Right lobe of liver (tissue), 4 donors: ENCODE measurements around the gene CPD.

ENCODE experiments used
- POLR2A ChIP-seq: fragments of 450-650 bp; IDR thresholded peaks from one replicate; pipeline ENCODE4 v1.6.1; 2017; ENCODE audit warnings: antibody characterized with exemption, mild to moderate bottlenecking
- TF ChIP-seq, protein P1 (sequence below), 4 donors: fragments of 200-600 bp in 3 of 4; fragments of 450-650 bp in 1 of 4; IDR thresholded peaks; one replicate each; pipeline versions ENCODE4 v1.5.1 to v1.8.0; 2016 to 2022; ENCODE audit warnings: antibody characterized with exemption in 4 of 4, mild to moderate bottlenecking in 2 of 4
- donor health status: DM: no; HTN: no; CAD: no.
- donor health status: DM: no; HTN: no; CAD: no.
- donor health status: DM: no; HTN: yes; CAD: no.

DNA sequence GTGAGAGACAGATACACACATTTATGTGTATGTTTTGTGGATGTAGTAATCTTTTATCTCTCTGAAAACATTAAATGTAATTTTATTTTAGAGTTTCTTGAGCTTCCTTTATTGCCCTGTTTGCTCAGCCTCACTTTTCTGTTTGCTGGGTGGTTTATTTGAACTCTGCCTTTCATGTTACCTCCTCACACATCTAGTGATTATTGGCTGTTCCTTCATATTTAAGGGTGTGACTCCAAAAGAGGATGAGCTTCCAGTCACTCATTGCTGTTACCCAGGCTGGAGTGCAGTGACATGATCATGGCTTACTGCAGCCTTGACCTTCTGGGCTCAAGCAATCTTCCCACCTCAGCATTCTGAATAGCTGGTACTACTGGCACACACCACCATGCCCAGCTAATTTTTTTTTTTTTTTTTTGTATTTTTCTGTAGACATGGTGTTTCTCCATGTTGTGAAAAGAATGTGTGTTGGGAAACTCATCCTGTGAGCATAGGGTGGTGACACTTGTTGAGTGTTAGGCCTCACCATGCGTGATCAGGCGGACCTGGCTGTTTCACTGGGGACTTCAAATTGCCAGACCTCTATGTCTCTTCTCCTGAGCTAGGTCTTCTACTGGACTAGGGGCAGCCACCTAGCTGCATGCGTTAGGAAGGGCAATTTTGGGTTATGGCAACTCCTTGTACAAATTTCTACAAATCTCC, 136.3 kb downstream of the CPD start:
- TF ChIP-seq, protein P1, sequence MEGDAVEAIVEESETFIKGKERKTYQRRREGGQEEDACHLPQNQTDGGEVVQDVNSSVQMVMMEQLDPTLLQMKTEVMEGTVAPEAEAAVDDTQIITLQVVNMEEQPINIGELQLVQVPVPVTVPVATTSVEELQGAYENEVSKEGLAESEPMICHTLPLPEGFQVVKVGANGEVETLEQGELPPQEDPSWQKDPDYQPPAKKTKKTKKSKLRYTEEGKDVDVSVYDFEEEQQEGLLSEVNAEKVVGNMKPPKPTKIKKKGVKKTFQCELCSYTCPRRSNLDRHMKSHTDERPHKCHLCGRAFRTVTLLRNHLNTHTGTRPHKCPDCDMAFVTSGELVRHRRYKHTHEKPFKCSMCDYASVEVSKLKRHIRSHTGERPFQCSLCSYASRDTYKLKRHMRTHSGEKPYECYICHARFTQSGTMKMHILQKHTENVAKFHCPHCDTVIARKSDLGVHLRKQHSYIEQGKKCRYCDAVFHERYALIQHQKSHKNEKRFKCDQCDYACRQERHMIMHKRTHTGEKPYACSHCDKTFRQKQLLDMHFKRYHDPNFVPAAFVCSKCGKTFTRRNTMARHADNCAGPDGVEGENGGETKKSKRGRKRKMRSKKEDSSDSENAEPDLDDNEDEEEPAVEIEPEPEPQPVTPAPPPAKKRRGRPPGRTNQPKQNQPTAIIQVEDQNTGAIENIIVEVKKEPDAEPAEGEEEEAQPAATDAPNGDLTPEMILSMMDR (IDR thresholded peaks at IDR 0.05): no peak
- TF ChIP-seq POLR2A: no peak
